ENCODE measurements around the gene SORCS1.

GRCh38 chr10:106570268-106570667 is 594.2 kb downstream of the SORCS1 start:
- TF ChIP-seq EZH2 (IDR thresholded peaks at IDR 0.05; ENCODE audit: low read length) (no peak), CTCF (optimal IDR thresholded peaks at IDR 0.05 in 1 of 3, IDR thresholded peaks at IDR 0.05 in 1 of 3, conservative IDR thresholded peaks at IDR 0.05 in 1 of 3; ENCODE audit: extremely low read depth in 1 of 3, insufficient read depth in 2 of 3, low read length in 3 of 3) (no peak)

All from keratinocyte (primary cell).